Hematopoietic multipotent progenitor cell treated with erythropoietin and hydrocortisone succinate and interleukin-3 and kit ligand, for 8 days (in vitro differentiated cells): ENCODE measurements around the gene POLR3K.
A peak's percentile ranks its signal among the peaks of the same experiment; 100 is the strongest.

Experiments used
- DNase-seq: peaks from one replicate; pipeline ENCODE4 v3.0.0-alpha.2; 2015

Gene POLR3K

DNA sequence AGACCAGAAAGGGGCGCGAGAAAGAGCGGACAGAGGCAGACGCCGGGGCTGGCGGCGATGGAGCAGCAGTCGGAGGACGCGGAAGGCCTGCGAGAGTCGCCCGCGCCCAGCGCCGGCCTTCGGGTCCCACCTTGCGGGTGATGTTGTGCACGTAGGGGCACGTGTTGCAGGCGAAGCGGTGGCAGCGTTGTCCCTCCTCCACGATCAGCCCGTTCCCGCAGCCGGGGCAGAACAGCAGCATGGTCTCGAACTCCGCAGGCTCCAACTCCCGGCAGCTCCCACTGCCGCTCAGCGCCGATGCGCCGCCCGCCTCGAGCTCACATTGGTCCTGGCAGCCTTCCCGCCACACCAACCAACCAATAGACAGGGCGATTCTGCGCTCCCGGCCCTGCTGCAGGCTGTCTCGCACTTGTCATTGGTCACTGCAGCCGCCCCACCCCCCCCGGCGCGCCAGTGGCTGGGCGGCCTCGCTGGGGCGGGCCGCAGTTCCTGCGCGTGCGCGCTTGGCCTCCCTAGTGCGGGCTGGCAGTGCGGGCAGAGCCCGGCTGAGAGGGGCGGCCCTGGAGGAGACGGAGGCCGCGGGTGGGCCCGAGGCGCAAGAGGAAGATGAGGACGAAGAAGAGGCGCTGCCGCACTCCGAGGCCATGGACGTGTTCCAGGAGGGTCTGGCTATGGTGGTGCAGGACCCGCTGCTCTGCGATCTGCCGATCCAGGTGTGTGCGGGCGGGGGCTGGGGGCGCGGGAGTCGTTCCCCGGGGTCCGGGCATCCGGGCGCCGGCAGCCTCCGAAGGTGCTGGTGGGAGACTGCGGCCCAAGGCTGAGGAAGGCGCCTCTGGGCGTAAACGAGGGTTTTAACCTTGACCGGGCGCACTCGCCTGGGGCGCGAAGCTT is at the start of gene POLR3K, which contains the start of gene SNRNP25:
TSS of gene POLR3K (minus strand) at position 263 of the 891 bp plus-strand sequence. CDS start at position 241, 22 bp downstream.
TSS of gene SNRNP25 (plus strand) at position 483 of the 891 bp plus-strand sequence. CDS start at position 672, 189 bp downstream.
- peak; percentile 99 for DNase-seq

DNA sequence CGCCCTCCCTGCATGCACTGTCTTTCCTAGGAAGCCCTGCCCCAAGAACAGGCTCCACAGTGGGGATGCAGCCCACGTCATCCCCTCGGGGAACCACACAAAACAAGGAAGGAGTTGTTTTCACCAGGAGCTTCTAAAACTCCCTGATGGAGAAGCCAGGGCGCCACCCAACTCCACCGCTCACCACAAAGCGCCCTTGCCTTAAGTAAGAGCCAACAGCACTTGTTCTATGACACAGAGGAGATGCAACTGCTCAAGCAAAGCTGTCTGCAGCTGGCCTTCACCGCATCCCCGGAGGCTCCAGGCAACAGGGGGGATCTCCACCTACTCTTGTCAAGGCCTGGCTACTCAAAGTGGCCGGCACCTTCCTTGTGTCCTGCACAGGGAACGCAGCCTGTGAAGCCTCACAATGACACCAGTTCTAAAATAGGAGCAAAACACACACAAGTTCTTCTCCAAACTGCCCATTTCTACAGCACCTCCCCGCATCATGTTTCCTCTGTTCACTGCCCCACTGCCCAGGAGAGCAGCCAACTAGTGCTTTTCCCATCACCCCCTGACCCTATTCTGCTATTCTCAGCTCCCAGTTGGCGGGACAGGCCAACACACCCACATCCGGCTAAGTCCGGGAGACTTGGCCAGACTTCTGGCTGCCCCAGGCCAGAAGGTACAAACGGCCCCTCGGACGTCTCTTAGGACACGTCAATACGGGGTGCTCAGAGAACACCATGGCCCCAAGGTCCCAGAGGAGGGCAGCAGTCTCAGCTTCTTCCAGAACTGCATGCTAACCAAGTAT is 48.9 kb upstream of the POLR3K start:
- no peak for DNase-seq

DNA sequence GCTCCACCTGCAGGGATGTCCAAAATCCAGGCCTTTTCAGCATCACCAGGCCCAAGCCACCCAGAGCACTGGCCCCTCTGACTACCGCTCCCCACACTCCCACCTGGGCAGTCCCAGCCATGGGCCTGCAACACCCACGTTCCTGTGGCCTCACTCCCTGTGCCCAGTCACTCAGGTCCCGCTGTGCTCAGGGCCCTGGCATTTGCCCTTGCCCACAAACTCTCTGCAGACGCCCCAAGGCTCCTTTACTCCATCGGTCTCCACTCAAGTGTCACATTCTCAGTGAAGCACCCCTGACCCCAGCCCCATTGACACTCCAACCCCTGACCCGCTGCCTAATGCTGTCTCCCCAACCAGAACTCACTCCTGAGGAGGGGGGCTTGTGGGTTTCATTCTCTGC is 48.2 kb upstream of the POLR3K start:
- no peak for DNase-seq

DNA sequence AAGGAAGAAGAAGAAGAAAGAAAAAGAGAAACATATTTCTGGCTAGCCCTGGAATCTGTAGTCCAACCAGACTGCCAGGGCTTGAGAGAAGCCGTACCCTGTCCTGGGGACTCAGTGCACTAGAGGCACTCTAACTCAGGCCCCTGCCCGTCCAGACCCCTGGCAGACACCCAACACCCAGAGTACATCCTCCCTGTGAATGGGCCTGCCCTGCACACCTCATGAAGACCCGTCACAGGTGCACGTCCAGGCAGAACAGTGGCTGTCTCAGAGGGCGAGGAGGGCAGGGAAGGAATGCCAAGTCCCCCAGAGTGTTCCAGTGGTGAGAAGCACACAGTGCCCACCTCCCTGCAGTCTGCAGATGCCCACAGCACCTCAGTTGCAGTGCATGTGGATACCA is 47.6 kb upstream of the POLR3K start:
- DNase-seq, result no peak

DNA sequence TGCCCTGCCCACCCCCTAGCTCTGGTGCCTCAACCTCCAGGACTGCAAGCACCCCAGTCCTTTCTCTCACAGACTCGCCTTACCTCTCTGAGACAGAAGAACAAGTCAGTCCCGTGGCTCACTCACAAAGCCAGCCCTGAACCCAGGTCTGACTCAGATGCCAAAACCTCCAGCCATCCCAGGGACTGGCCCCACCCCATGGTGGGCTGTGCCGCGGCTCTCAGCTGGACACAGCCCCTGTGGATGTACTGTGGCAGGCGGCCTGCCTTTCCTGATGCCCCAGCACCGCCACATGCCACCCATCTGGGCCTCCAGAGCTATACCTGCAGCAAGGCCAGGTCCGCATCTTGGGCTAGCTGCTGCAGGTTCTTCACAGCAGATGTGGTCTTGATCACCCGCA is 44.4 kb upstream of the POLR3K start:
- no peak for DNase-seq

DNA sequence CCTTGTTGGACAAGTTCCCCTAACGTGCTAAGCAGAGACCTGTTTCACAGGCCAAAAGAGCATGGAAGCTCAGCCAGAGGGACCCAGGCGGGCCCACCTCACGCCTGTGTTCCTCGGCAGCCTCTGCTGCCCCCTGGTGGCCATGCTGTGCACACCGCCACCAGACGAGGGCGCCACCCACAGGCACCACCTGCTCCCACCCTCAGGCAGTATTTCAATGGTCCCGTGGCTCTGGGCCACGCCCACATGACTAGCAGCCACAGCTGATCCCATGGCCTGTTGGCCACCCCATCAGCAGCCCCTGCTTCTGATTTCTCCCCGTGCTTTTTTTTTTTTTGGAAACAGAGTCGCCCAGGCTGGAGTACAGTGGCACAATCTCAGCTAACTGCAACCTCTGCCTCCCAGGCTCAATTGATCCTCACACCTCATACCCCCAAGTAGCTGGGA is 43.5 kb upstream of the POLR3K start:
- DNase-seq, result peak; percentile 94

DNA sequence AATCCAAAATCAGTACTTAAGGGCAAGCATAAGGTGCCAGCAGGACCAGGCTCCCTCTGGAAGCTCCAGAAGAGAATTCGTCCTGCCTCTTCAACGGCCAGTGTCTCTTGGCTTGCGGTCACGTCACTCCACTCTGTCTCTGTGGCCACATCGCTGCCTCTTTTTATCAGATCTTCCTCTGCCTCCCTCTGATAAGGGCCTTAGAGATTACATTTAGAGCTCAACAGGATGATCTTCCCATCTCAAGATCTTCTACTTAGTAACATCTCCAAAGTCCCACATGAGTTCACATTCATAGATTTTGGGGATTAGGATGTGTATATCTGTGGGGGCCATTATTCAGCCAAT is 41.5 kb upstream of the POLR3K start:
- DNase-seq, result no peak

DNA sequence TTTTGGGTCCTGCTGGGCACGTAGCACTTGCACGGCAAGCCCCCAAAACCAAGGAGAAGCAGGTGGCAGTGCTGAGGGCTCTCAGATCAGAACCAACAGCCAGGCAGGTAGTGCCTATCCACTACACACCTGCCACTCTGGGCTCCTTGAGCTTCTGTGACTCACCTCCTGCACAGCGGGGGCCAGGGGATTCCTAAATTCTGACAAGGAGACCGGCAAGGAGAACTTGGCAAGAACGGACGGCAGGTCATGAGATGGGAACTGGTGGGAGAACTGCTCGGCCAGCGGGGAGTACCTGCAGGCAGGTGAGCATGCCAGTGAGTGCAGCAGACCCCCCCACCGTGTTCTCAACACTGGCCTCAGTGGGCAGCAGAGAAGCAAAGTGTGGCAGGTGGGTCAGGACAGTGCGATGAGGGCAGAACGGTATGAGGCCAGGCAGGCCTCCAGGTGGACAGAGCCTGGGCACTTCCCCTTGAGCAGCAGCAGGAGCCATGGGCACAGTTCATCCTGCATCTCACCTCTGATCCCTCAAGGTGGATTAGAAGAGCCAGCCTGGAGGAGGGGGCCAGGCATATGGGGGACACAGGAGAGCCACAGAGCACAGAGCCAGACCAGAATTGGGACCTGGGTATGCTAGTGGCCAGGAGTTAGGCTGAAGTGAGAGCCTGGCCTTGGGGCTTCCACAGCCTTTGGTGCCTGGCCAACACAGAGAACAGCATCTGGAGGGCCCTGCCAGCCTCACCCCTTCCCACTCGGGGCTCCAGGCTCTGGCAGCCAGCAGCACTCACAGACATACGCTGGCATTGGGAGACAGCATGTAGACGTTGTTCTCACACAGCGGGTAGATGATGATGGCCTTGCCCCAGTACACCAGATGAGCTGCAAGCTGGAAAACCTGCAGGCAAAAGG is 39.3 kb upstream of the POLR3K start:
- no peak for DNase-seq

DNA sequence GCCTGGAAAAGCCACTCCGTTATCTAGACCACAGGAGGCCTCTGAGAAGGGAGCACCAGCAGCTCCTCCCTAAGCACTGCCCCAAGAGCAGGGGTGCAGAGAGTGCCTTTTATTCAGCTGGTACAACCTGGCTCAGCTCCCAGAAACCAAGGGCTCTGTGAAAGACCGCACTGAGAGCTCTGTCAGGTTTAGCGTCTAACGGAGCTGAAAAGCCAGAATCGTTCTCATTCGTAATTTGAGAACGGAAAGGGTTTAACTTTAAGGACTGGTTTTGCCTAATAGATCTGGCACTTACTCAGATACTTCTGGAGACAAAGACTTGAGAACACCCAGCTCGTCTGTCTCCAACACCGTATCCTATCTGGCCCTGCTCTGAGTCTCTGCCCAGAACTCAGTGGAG is 38.1 kb upstream of the POLR3K start:
- peak; percentile 92 for DNase-seq

DNA sequence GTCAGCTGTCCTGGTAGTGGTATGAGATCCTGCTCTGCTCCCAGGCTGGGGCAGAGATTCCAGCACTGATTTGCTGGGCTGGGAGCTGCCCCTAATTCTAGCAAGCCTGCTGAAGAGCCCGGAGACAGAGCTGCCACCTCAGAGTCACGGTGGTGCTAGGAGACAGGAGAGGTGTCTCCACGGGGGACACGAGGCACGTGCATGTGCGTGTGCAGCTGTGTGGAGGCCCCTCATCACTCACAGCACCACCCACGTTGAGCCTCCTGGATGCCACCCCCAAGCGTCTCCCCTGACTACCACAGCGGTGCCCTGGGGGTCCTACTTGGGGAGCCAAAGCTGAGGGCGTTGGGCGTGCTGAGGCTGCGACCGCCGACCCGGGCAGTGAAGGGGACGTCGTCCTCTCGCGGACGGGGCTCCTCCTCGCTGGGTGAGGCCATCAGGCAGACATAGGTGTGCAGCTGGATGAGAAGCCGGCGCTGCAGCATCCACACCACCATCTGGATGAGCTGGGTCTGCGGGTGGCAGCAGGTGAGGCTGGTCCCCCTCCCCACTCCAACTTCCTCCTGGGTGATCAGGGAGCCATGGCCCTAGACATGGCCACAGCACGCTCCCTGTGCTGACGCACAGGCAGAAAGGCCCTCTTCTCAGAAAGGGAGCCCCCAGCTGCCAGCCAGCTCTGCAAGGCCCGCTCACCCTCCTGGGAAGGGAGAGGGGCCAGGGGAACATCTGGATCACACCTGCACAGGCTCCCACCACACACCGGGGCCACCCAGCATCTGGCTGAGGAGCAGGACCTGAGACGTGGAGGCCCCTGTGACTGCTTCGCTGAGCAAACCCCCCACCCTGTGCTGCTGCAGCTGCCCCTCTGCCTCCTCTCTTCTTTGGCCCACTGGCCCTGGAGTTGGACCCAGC is 36.2 kb upstream of the POLR3K start:
- DNase-seq, result no peak

DNA sequence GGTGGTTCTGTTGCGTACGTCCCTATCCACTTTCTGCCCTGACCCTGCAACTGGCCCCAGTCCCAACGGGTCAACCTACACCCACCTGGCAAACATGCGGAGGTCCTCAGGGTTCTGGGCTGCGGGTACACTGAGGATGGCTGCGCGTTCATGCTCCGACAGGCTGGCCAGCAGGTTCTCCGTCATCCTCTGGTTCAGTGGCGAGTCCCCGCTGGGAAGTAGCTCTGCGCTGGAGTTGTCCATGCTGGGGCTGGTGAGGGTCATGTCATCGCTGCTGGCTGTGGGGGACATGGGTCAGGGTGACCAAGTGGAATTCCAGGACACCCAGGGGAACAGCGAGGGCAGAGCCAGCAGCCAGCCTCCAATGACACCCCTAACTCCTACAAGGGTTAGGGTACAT is 35.2 kb upstream of the POLR3K start:
- DNase-seq, result no peak

DNA sequence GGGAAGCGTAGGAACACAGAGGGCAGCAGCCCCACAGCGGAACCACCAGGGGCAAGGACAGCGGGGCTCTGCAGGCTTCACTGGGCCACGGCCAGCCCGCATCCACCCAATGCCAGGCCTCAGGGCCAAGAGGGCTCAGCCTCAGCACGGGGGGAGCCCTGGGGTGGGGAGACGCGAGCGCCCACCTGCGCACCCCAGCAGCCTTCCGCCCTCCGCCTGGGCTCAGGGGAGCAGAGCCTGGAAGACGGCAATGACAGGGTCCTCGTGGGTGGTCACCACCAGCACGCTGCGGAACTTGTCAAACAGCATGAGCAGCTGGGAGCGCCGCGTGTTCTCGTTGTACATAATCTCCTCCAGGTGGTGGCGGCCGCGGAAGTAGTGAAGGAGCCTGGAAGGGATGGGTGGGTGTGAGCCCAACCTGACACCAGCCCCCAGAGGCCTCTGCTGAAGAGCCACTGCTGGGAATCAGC is 33.1 kb upstream of the POLR3K start:
- DNase-seq, result no peak

DNA sequence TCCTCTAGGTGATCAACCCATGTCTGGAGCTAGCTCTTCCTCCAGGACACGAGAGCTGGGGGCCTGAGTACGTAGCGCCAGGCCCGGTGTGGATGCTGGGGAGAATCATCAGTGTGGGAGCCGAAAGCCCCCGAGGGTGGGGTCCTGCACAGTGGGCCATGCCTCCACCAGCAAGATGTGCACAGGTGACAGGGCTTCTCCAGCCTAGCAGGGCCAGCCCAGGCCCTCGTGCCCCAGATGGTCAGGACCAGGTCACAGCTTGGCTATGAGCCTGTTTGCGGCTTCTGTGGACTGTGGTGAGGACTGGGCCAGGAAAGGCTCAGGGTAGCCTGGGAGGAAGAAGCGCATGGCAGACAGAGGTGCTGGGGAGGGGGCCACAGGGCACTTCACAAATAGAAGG is 32.5 kb upstream of the POLR3K start:
- no peak for DNase-seq

DNA sequence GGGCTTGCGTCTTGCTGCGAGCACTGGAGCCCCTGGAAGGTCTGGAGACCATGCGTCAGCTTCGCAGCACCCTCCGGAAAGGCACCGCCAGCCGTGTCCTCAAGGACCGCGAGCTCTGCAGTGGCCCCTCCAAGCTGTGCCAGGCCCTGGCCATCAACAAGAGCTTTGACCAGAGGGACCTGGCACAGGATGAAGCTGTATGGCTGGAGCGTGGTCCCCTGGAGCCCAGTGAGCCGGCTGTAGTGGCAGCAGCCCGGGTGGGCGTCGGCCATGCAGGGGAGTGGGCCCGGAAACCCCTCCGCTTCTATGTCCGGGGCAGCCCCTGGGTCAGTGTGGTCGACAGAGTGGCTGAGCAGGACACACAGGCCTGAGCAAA is 32.0 kb upstream of the POLR3K start:
- no peak for DNase-seq

DNA sequence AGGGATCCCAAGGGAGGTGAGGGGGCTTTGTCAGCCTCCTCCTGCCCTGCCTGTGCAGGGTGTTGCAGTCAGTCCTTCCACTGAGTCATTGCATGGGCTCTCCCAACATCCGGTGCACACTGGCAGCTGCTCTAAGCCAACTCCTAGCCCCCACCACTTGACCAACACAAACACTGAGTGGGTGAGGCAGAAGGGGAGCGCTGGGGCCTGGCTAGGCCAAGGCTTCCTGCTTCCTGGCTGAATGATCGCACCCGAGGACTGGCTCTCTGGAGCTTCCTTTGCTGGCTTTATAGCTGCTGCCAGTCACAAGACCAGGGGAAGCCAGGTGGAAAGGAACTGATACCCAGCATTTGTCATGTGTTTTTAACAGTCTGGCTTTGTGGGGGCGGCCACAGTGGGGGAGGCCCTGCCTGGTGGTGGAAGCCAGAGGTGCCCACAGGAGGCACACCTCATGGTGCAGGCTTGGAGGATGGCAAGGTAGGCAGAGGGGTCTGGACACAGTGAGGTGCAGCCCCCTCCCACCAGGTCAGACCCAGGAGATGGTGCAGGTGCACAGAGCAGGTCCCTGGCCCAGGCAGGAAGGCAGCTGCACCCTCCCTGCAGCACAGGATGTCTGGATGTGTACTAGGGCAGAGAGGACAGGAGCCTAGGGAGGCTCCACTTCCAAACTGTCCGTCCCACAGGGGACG is 31.5 kb upstream of the POLR3K start:
- DNase-seq, result peak; percentile 83

DNA sequence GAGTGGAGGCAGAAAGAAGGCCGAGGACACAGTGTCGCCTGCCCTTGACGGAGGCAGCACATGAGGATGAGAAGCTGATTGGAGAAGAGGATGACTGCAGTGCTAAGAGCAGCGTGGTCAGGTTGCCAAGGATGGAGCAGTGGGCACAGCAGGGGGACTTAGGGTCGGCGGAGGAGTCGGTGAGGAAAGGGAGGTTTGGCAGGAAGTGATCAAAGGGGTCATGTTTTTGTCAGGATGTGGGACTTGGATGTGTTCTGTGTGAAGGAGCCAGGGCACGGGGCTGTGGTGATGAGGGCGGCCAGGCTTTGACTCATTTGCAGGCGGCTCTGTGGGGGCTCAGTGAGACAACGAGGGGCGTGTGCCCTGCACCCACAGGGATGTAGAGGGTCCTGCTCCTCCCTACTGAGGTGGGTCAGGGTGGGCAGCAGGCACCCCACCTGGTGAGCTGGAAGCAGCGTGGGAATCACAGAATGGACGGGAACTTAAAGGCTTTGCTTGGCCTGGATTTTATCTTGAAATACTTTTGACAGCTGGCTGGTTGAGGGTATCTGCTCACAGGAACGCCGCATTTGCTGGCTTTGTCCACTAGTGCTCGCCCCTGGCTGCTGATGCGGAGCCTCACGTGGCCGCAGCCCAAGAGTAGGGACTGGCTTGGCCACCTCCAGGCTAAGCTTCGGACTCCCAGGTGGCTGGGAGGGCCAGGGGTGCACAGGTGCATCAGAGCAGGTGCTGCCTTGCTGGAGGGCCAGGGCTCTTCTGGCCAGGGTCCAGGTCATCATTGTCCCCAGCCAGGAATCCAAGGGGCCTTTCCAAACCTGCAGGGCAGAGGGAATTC is 30.6 kb upstream of the POLR3K start:
- DNase-seq, result no peak

DNA sequence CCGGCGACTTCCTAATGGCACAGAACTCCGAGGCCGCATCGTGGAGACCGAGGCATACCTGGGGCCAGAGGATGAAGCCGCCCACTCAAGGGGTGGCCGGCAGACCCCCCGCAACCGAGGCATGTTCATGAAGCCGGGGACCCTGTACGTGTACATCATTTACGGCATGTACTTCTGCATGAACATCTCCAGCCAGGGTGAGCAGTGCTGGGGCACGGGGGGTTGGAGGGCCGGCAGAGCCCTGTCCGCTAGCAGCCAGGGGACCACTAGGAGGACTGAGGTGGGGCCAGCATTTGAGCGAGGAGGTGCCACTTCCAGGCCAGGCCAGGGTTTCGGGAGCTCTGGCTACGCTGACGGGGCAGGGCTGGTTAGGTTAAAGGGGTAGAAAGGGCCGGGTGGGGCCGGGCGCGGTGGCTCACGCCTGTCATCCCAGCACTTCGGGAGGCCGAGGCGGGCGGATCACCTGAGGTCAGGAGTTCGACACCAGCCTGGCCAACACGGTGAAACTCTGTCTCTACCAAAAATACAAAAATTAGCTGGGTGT is 29.7 kb upstream of the POLR3K start:
- DNase-seq, result no peak

DNA sequence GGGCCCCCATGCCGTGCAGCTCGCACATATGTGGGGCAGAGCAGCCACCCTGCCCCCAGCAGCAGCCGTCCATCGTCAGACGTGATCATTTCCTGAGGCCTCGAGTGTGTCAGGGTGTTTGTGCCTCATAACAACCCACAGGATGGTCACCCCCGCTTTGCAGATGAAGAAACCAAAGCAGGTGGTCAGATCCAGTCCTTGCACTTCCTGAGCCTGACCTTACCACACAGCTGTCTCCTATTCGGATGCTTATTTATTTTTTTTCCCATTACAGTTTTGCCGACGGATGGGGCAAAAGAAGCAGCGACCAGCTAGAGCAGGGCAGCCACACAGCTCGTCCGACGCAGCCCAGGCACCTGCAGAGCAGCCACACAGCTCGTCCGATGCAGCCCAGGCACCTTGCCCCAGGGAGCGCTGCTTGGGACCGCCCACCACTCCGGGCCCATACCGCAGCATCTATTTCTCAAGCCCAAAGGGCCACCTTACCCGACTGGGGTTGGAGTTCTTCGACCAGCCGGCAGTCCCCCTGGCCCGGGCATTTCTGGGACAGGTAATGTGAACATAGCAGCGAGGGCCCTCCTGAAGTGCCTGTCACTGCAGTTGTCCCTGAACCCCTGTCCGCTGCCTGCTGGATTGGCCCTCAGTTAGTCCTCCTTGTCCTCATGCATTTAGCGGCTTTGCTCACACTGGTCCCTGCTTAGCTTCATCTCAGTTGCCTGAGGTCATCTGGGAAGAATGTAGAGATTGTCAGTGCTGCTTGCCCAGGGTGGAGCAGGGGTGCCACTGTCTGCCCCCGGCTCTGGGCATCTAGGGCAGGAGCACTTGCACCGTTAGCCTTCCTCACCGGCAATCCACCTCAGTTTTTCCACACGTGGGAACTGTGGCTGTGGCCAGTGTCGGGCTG is 26.0 kb upstream of the POLR3K start:
- DNase-seq, result no peak
